H9 (cell line): ENCODE results near the gene IL1R2. TPM values are rescaled to one million over a fixed set of nuclear protein-coding genes. Genes with fewer than 3 reads are reported as not detected.
A peak's percentile ranks its signal among the peaks of the same experiment; 100 is the strongest.

Experiments
- DNase-seq: peaks from one replicate; pipeline ENCODE4 v3.0.0-alpha.2; 2017
- H2AFZ ChIP-seq: one replicate; pipeline ENCODE4 v1.6.1; 2013; ENCODE audit warnings: mild to moderate bottlenecking, low read length, control low read depth, moderate library complexity
- H2AK5ac ChIP-seq: 2 replicates; pipeline ENCODE4 v1.6.1; 2013; ENCODE audit warnings: low read length, control low read depth, mixed read lengths; ENCODE audit not compliant: insufficient read length
- H2BK120ac ChIP-seq: one replicate; pipeline ENCODE4 v1.6.1; 2013; ENCODE audit warnings: low read depth, mild to moderate bottlenecking, low read length, control low read depth, inconsistent platforms; ENCODE audit not compliant: poor library complexity, severe bottlenecking
- H2BK12ac ChIP-seq: 2 replicates; pipeline ENCODE4 v1.6.1; 2013; ENCODE audit warnings: low read length, control low read depth, mixed read lengths, low read depth; ENCODE audit not compliant: insufficient read length
- H2BK15ac ChIP-seq: 2 replicates; pipeline ENCODE4 v1.6.1; 2013; ENCODE audit warnings: low read depth, low read length, control low read depth
- H2BK20ac ChIP-seq: one replicate; pipeline ENCODE4 v1.6.1; 2013; ENCODE audit warnings: low read depth, mild to moderate bottlenecking, low read length, control low read depth, inconsistent platforms; ENCODE audit not compliant: poor library complexity, severe bottlenecking
- H2BK5ac ChIP-seq: 2 replicates; pipeline ENCODE4 v1.6.1; 2013; ENCODE audit warnings: low read length, control low read depth, mixed read lengths; ENCODE audit not compliant: insufficient read length
- H3K14ac ChIP-seq: 2 replicates; pipeline ENCODE4 v1.6.1; 2013; ENCODE audit warnings: low read length, control low read depth; ENCODE audit not compliant: insufficient read depth
- H3K18ac ChIP-seq: 2 replicates; pipeline ENCODE4 v1.6.1; 2013; ENCODE audit warnings: low read depth, mild to moderate bottlenecking, mixed read lengths, low read length, control low read depth; ENCODE audit not compliant: insufficient read length
- H3K23ac ChIP-seq: 2 replicates; pipeline ENCODE4 v1.6.1; 2013; ENCODE audit warnings: low read length, control low read depth, mixed read lengths, low read depth; ENCODE audit not compliant: insufficient read length
- H3K23me2 ChIP-seq: 2 replicates; pipeline ENCODE4 v1.6.1; 2013; ENCODE audit warnings: low read depth, mild to moderate bottlenecking, mixed read lengths, low read length, control low read depth; ENCODE audit not compliant: insufficient read length, poor library complexity, severe bottlenecking
- H3K27ac ChIP-seq: 2 replicates; pipeline ENCODE4 v1.5.1; 2013; ENCODE audit warnings: low read length, control low read depth, mixed read lengths, low read depth; ENCODE audit not compliant: insufficient read length
- H3K27me3 ChIP-seq: 2 replicates; pipeline ENCODE4 v1.6.1; 2013; ENCODE audit warnings: low read length, control low read depth, inconsistent platforms; ENCODE audit not compliant: insufficient read depth
- H3K4ac ChIP-seq: 2 replicates; pipeline ENCODE4 v1.6.1; 2013; ENCODE audit warnings: low read depth, mild to moderate bottlenecking, control low read depth, inconsistent platforms, low read length, moderate library complexity
- H3K4me1 ChIP-seq: 2 replicates; pipeline ENCODE4 v1.6.1; 2013; ENCODE audit warnings: low read length, control low read depth, inconsistent platforms; ENCODE audit not compliant: insufficient read depth
- H3K4me2 ChIP-seq: 2 replicates; pipeline ENCODE4 v1.6.1; 2013; ENCODE audit warnings: low read length, control low read depth, mixed read lengths; ENCODE audit not compliant: insufficient read length, insufficient read depth
- H3K56ac ChIP-seq: 2 replicates; pipeline ENCODE4 v1.6.1; 2013; ENCODE audit warnings: low read depth, mild to moderate bottlenecking, mixed read lengths, low read length, control low read depth; ENCODE audit not compliant: insufficient read length
- H3K79me1 ChIP-seq: 2 replicates; pipeline ENCODE4 v1.6.1; 2013; ENCODE audit warnings: low read depth, mild to moderate bottlenecking, moderate library complexity, low read length, control low read depth, inconsistent platforms; ENCODE audit not compliant: insufficient read depth, poor library complexity, severe bottlenecking
- H3K79me2 ChIP-seq: 2 replicates; pipeline ENCODE4 v1.6.1; 2013; ENCODE audit warnings: low read length, control low read depth, inconsistent platforms; ENCODE audit not compliant: insufficient read depth
- H3K9ac ChIP-seq: 2 replicates; pipeline ENCODE4 v1.6.1; 2013; ENCODE audit warnings: low read length, control low read depth, mixed read lengths; ENCODE audit not compliant: insufficient read length; ENCODE audit errors: extremely low read depth
- H3K9me3 ChIP-seq: one replicate; pipeline ENCODE4 v1.6.1; 2013; ENCODE audit warnings: low read depth, low read length, inconsistent platforms; ENCODE audit not compliant: control insufficient read depth
- H3T11ph ChIP-seq: one replicate; pipeline ENCODE4 v1.6.1; 2013; ENCODE audit warnings: mild to moderate bottlenecking, low read length, control low read depth, inconsistent platforms
- H4K20me1 ChIP-seq: one replicate; pipeline ENCODE4 v1.6.1; 2013; ENCODE audit not compliant: control insufficient read depth, insufficient read length, insufficient read depth
- H4K5ac ChIP-seq: 2 replicates; pipeline ENCODE4 v1.6.1; 2013; ENCODE audit warnings: low read depth, mild to moderate bottlenecking, mixed read lengths, low read length, control low read depth; ENCODE audit not compliant: insufficient read length
- H4K8ac ChIP-seq: replicated peaks from 2 replicates; pipeline ENCODE4 v1.6.1; 2013; ENCODE audit warnings: low read length, control low read depth, mixed read lengths, low read depth; ENCODE audit not compliant: insufficient read length
- H4K91ac ChIP-seq: 2 replicates; pipeline ENCODE4 v1.6.1; 2013; ENCODE audit warnings: low read depth, mild to moderate bottlenecking, moderate library complexity, mixed read lengths, low read length, control low read depth; ENCODE audit not compliant: insufficient read length
- H3K27ac Mint-ChIP-seq, 3 experiments: 2 replicates in 2 of 3; 3 replicates in 1 of 3; pipeline ENCODE4 v1.8.0; 2020 to 2021; ENCODE audit warnings: mixed read lengths in 3 of 3, mild to moderate bottlenecking in 1 of 3, moderate library complexity in 1 of 3
- H3K27me3 Mint-ChIP-seq: 2 replicates; pipeline ENCODE4 v1.8.0; 2021; ENCODE audit warnings: low read depth, mild to moderate bottlenecking, moderate library complexity, mixed read lengths
- H3K36me3 Mint-ChIP-seq, 3 experiments: 2 replicates in 2 of 3; 3 replicates in 1 of 3; pipeline ENCODE4 v1.8.0; 2020 to 2021; ENCODE audit warnings: low read depth in 3 of 3, mixed read lengths in 3 of 3; ENCODE audit not compliant: insufficient read depth in 1 of 3
- H3K4me1 Mint-ChIP-seq, 2 experiments: 2 replicates each; pipeline ENCODE4 v1.8.0; 2020; ENCODE audit warnings: mixed read lengths in 2 of 2
- H3K4me3 Mint-ChIP-seq, 2 experiments: 2 replicates in 1 of 2; 3 replicates in 1 of 2; pipeline ENCODE4 v1.8.0; 2020 to 2021; ENCODE audit warnings: mild to moderate bottlenecking in 2 of 2, mixed read lengths in 2 of 2, moderate library complexity in 1 of 2
- H3K9me3 Mint-ChIP-seq, 2 experiments: 2 replicates in 1 of 2; 3 replicates in 1 of 2; pipeline ENCODE4 v1.8.0; 2020; ENCODE audit warnings: mild to moderate bottlenecking in 2 of 2, mixed read lengths in 2 of 2, moderate library complexity in 1 of 2
- CTCF ChIP-seq: fragments of 200-600 bp; sonication (generic); conservative IDR thresholded peaks from 3 replicates; pipeline ENCODE4 v1.8.0; 2021; ENCODE audit warnings: antibody characterized with exemption, mild to moderate bottlenecking
- WGBS: extraction: QIAGEN DNeasy Blood & Tissue Kit; methylation state at CpG from one replicate; pipeline ENCODE4 v1.1.7; 2013; ENCODE audit warnings: missing lambda C conversion rate, low lambda C conversion rate, mixed read lengths; ENCODE audit not compliant: insufficient read length; ENCODE audit errors: extremely low coverage; 5-methylcytosine and 5-hydroxymethylcytosine counted together
- total RNA-seq: library from RNA; stranded (reverse); gene quantifications from 2 replicates; pipeline ENCODE4 v1.2.1, GENCODE V29; 2021

Gene IL1R2
- total RNA-seq, 1 experiment from 2014 or later = not detected

- Histone ChIP-seq H3K23me2 (no peaks in the 10 kb centered on the region), H2BK15ac (no peak overlapping the region), H3K79me2 (no peaks in the 10 kb centered on the region), H3K4me2 (no peak overlapping the region), H3K79me1 (no peaks in the 10 kb centered on the region), H3K27ac (no peak overlapping the region), H2BK5ac (no peak overlapping the region), H3K9ac (no peak overlapping the region), H4K91ac (no peak overlapping the region), H3K27me3 (no peaks in the 10 kb centered on the region), H4K5ac (no peak overlapping the region), H4K8ac (no peak overlapping the region), H3T11ph (no peak overlapping the region), H3K56ac (no peak overlapping the region), H4K20me1 (no peaks in the 10 kb centered on the region), H2BK20ac (no peak overlapping the region), H2BK120ac (no peak overlapping the region), H2AFZ (no peak overlapping the region), H3K14ac (peak overlapping the region; percentile 49; the same call in 1 of the 2 replicates), H2BK12ac (no peak overlapping the region), H3K18ac (no peak overlapping the region), H3K23ac (no peak overlapping the region), H2AK5ac (no peak overlapping the region), H3K4me1 (no peaks in the 10 kb centered on the region), H3K9me3 (no peaks in the 10 kb centered on the region), H3K4ac (no peak overlapping the region)
- Mint-ChIP-seq H3K36me3 (peaks cover 0 to 4% (median 2%) of the 10 kb centered on the region in 3 experiments; a peak in 2 of 7 replicates), H3K27me3 (peaks cover 4% of the 10 kb centered on the region), H3K9me3 (peaks cover 0 to 2% of the 10 kb centered on the region in 2 experiments; a peak in 1 of 5 replicates), H3K27ac (no peak overlapping the region), H3K4me3 (no peak overlapping the region), H3K4me1 (peaks cover 3 to 4% of the 10 kb centered on the region in 2 experiments; a peak in 1 of 4 replicates)
- DNase-seq = peak; percentile 48
- no peak for TF ChIP-seq CTCF
- WGBS = no CpG with 5 or more reads among the region's 9 CpGs
These were observed 72.3 kb downstream of the IL1R2 start for GRCh38 chr2:102063941-102064678.
